WTC11 (cell line): Measurements from ENCODE around the gene USP22. TPM values are rescaled to one million over a fixed set of nuclear protein-coding genes. Genes with fewer than 3 reads are reported as not detected.

ENCODE experiments used
- ATAC-seq: fragments of 200-7000 bp; cut with Tn5 transposase; 2 replicates; pipeline ENCODE4 v1.10.0; 2021; ENCODE audit warnings: mild to moderate bottlenecking, moderate library complexity
- CTCF ChIA-PET: fragments of 300-600 bp; sonication (Branson Sonifier 250); formaldehyde crosslinking; loops from one replicate; lab custom pipeline; 2021; ENCODE audit warnings: antibody characterized with exemption; lab: Charles Lee
- POLR2A ChIA-PET: fragments of 350-600 bp; sonication (Branson Sonifier 250); formaldehyde crosslinking; loops from one replicate; lab custom pipeline; 2021; ENCODE audit warnings: antibody characterized with exemption; lab: Charles Lee
- DNase-seq: peaks from one replicate; pipeline ENCODE4 v3.0.0; 2021; ENCODE audit warnings: low spot score
- H3K27ac Mint-ChIP-seq: 2 replicates; pipeline ENCODE4 v1.8.0; 2021; ENCODE audit warnings: mixed read lengths
- H3K27me3 Mint-ChIP-seq: 2 replicates; pipeline ENCODE4 v1.8.0; 2021; ENCODE audit warnings: low read depth, mild to moderate bottlenecking, moderate library complexity, mixed read lengths
- H3K36me3 Mint-ChIP-seq: 2 replicates; pipeline ENCODE4 v1.8.0; 2021; ENCODE audit warnings: mixed read lengths
- H3K4me1 Mint-ChIP-seq: 2 replicates; pipeline ENCODE4 v1.8.0; 2022; ENCODE audit warnings: mixed read lengths
- H3K4me3 Mint-ChIP-seq: 2 replicates; pipeline ENCODE4 v1.8.0; 2021; ENCODE audit warnings: mild to moderate bottlenecking, moderate library complexity, mixed read lengths
- H3K9me3 Mint-ChIP-seq: 2 replicates; pipeline ENCODE4 v1.8.0; 2021; ENCODE audit warnings: mixed read lengths
- ARID4B ChIP-seq: sonication (generic); formaldehyde crosslinking; IDR thresholded peaks from 2 replicates; pipeline ENCODE4 v1.8.0; 2023; ENCODE audit warnings: missing genetic modification reagents, mild to moderate bottlenecking, borderline replicate concordance
- ATF1 ChIP-seq: sonication (generic); formaldehyde crosslinking; IDR thresholded peaks from 2 replicates; pipeline ENCODE4 v1.8.1; 2023; ENCODE audit warnings: mild to moderate bottlenecking, moderate library complexity, missing genetic modification reagents
- CDX4 ChIP-seq: fragments of 250-450 bp; sonication (Bioruptor Pico); IDR thresholded peaks from 2 replicates; pipeline ENCODE4 v1.9.0; 2021; ENCODE audit warnings: moderate library complexity, mild to moderate bottlenecking, inconsistent platforms, borderline replicate concordance
- CREM ChIP-seq: sonication (generic); formaldehyde crosslinking; IDR thresholded peaks from 2 replicates; pipeline ENCODE4 v1.8.1; 2022; ENCODE audit warnings: mild to moderate bottlenecking, missing genetic modification reagents, moderate library complexity
- ELF4 ChIP-seq: sonication (generic); formaldehyde crosslinking; IDR thresholded peaks from 2 replicates; pipeline ENCODE4 v1.8.1; 2022; ENCODE audit warnings: low read depth, mild to moderate bottlenecking, moderate library complexity, missing genetic modification reagents
- EMX1 ChIP-seq: fragments of 250-450 bp; sonication (Bioruptor Pico); IDR thresholded peaks from 2 replicates; pipeline ENCODE4 v1.8.0; 2021; ENCODE audit warnings: mild to moderate bottlenecking
- ESRRA ChIP-seq: sonication (generic); formaldehyde crosslinking; IDR thresholded peaks from 2 replicates; pipeline ENCODE4 v1.8.1; 2022; ENCODE audit warnings: mild to moderate bottlenecking, missing genetic modification reagents, borderline replicate concordance
- ETV6 ChIP-seq: sonication (generic); formaldehyde crosslinking; IDR thresholded peaks from 2 replicates; pipeline ENCODE4 v1.8.1; 2022; ENCODE audit warnings: mild to moderate bottlenecking, missing genetic modification reagents
- FOXK1 ChIP-seq: sonication (generic); formaldehyde crosslinking; IDR thresholded peaks from 2 replicates; pipeline ENCODE4 v1.8.0; 2022; ENCODE audit warnings: mild to moderate bottlenecking, moderate library complexity, missing genetic modification reagents
- GABPB1 ChIP-seq: sonication (generic); formaldehyde crosslinking; IDR thresholded peaks from 2 replicates; pipeline ENCODE4 v1.8.1; 2023; ENCODE audit warnings: mild to moderate bottlenecking, missing genetic modification reagents
- GRHL2 ChIP-seq: fragments of 250-450 bp; sonication (Bioruptor Pico); IDR thresholded peaks from 2 replicates; pipeline ENCODE4 v1.8.0; 2022; ENCODE audit warnings: mild to moderate bottlenecking, moderate library complexity; ENCODE audit not compliant: insufficient replicate concordance, severe bottlenecking
- JAZF1 ChIP-seq: fragments of 250-450 bp; sonication (Bioruptor Pico); IDR thresholded peaks from 2 replicates; pipeline ENCODE4 v1.9.0; 2021; ENCODE audit warnings: moderate library complexity, mild to moderate bottlenecking, inconsistent platforms
- NR3C1 ChIP-seq: sonication (generic); formaldehyde crosslinking; conservative IDR thresholded peaks from 2 replicates; pipeline ENCODE4 v1.8.1; 2023; ENCODE audit warnings: low read depth, mild to moderate bottlenecking, missing genetic modification reagents
- OVOL2 ChIP-seq: fragments of 250-450 bp; sonication (Bioruptor Pico); IDR thresholded peaks from 2 replicates; pipeline ENCODE4 v1.9.0; 2021; ENCODE audit warnings: mild to moderate bottlenecking, borderline replicate concordance
- RELA ChIP-seq: sonication (generic); formaldehyde crosslinking; IDR thresholded peaks from 2 replicates; pipeline ENCODE4 v1.8.1; 2022; ENCODE audit warnings: missing genetic modification reagents, mild to moderate bottlenecking, borderline replicate concordance
- SMAD4 ChIP-seq: sonication (generic); formaldehyde crosslinking; IDR thresholded peaks from 2 replicates; pipeline ENCODE4 v1.8.0; 2022; ENCODE audit warnings: mild to moderate bottlenecking, missing genetic modification reagents
- TCF7 ChIP-seq: sonication (generic); formaldehyde crosslinking; IDR thresholded peaks from 2 replicates; pipeline ENCODE4 v1.8.0; 2022; ENCODE audit warnings: mild to moderate bottlenecking, low read depth, missing genetic modification reagents, moderate library complexity
- TP53 ChIP-seq: sonication (generic); formaldehyde crosslinking; IDR thresholded peaks from 2 replicates; pipeline ENCODE4 v1.8.1; 2023; ENCODE audit warnings: mild to moderate bottlenecking, missing genetic modification reagents
- ZBTB21 ChIP-seq: sonication (generic); formaldehyde crosslinking; IDR thresholded peaks from 2 replicates; pipeline ENCODE4 v1.8.1; 2023; ENCODE audit warnings: mild to moderate bottlenecking, missing genetic modification reagents, borderline replicate concordance
- ZNF219 ChIP-seq: sonication (generic); formaldehyde crosslinking; IDR thresholded peaks from 2 replicates; pipeline ENCODE4 v1.8.0; 2023; ENCODE audit warnings: missing genetic modification reagents, mild to moderate bottlenecking, borderline replicate concordance
- total RNA-seq: library from RNA; stranded (reverse); gene quantifications from 3 replicates; pipeline ENCODE4 v1.2.3, GENCODE V29; 2021

The USP22 gene
- total RNA-seq, 1 experiment from 2014 or later: 289 TPM

DNA sequence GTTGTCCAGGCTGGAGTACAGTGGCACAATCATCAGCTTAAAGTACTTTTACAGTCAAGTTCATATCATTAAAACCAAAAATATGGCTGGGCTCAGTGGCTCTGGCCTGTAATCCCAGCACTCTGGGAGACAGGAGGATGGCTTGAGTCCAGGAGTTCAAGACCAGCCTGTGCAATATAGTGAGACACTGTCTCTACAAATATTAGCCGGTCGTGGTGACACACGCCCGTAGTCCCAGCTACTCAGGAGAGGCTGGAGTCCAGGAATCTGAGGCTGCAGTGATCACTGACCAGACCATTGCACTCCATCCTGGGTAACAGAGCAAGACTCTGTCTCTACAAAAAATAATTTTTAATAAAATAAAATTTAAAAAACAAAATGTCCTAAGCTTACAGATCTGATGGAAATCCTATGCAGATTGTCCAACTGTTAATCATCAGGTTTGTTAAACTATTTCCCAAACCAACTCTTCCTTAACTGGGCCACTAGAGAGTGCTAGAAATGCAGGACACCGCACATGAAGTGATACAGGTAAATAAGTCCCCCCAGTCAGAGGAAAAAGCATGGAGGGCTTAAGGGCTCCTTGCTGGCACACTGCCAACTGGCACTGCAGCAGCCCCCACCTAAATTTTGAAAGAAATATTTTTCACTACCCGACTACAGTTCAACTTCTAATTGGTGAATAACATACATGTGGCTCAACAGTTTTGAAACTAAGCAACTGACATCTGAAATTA is 2.8 kb downstream of the USP22 start:
- Mint-ChIP-seq H3K9me3 (no peaks in the 10 kb centered on the region), H3K27me3 (no peaks in the 10 kb centered on the region)
- no peak for DNase-seq
- TF ChIP-seq FOXK1 (CRISPR knock-in tag) (no peak), TCF7 (no peak)
- TF ChIP-seq, all 79 proteins: peak for 0
- H3K36me3 Mint-ChIP-seq: peaks cover 19% of the 10 kb centered on the region
- peak overlapping the region; percentile 92 for H3K27ac Mint-ChIP-seq
- peaks cover 53% of the 10 kb centered on the region for H3K4me1 Mint-ChIP-seq
- no peak for ATAC-seq
- peak overlapping the region; percentile 98 for H3K4me3 Mint-ChIP-seq
- ChIA-PET CTCF (interaction anchor here (0.6 to 1.5 kb wide), 4 partner anchors 12 to 79 kb away, joined by 4 to 5 read pairs (median 4); no protein-coding TSS in a partner anchor), POLR2A (no interaction called here)

- Mint-ChIP-seq H3K9me3 (no peaks in the 10 kb centered on the region), H3K4me3 (peak overlapping the region; percentile 29; the same call in 1 of the 2 replicates), H3K27ac (peak overlapping the region; percentile 69), H3K4me1 (peaks cover 62% of the 10 kb centered on the region), H3K27me3 (no peaks in the 10 kb centered on the region), H3K36me3 (peaks cover 23% of the 10 kb centered on the region)
- ChIA-PET POLR2A (no interaction called here), CTCF (interaction anchor here (1.5 kb wide), 1 partner anchor 62 kb away, joined by 4 read pairs; no protein-coding TSS in a partner anchor)
- ATAC-seq: no peak
- TF ChIP-seq NR3C1 (CRISPR knock-in tag) (no peak), OVOL2 (CRISPR knock-in tag) (no peak), GRHL2 (CRISPR knock-in tag) (no peak), JAZF1 (CRISPR knock-in tag) (no peak), ARID4B (no peak), SMAD4 (CRISPR knock-in tag) (no peak), CDX4 (CRISPR knock-in tag) (no peak)
- no peak for DNase-seq
Observed at GRCh38 chr17:21037117-21037803, 5.6 kb downstream of the USP22 start.

GRCh38 chr17:21036361-21036881 is 6.4 kb downstream of the USP22 start:
- Mint-ChIP-seq H3K27me3 (no peaks in the 10 kb centered on the region), H3K36me3 (peaks cover 23% of the 10 kb centered on the region)
- DNase-seq: no peak

GRCh38 chr17:21035406-21035805 is 7.4 kb downstream of the USP22 start:
- Mint-ChIP-seq H3K4me3 (peak overlapping the region; percentile 43), H3K9me3 (no peaks in the 10 kb centered on the region), H3K27ac (peak overlapping the region; percentile 89), H3K27me3 (no peaks in the 10 kb centered on the region), H3K4me1 (peaks cover 73% of the 10 kb centered on the region), H3K36me3 (peaks cover 23% of the 10 kb centered on the region)
- ATAC-seq (no peak), DNase-seq (no peak)
- ChIA-PET CTCF (interaction anchor here (0.6 kb wide), 2 partner anchors 42 to 180 kb away, joined by 3 to 6 read pairs; no protein-coding TSS in a partner anchor), POLR2A (interaction anchor here (0.6 to 1.1 kb wide), 3 partner anchors 8 to 465 kb away, joined by 3 to 8 read pairs (median 3); no protein-coding TSS in a partner anchor)
- TF ChIP-seq EMX1 (CRISPR knock-in tag): no peak
- TF ChIP-seq ELF4 (CRISPR knock-in tag): no peak
- no peak for TF ChIP-seq TP53
- TF ChIP-seq ATF1 (CRISPR knock-in tag): no peak
- no peak for TF ChIP-seq CREM
- no peak for TF ChIP-seq GABPB1 (CRISPR knock-in tag)
- no peak for TF ChIP-seq CDX4 (CRISPR knock-in tag)
- no peak for TF ChIP-seq ZBTB21 (CRISPR knock-in tag)

More at GRCh38 chr17:21036361-21036881, 6.4 kb downstream of the USP22 start:
- TF ChIP-seq ESRRA (CRISPR knock-in tag) (no peak), ATF1 (CRISPR knock-in tag) (no peak), ZNF219 (CRISPR knock-in tag) (no peak), RELA (CRISPR knock-in tag) (no peak), ETV6 (CRISPR knock-in tag) (no peak)
- ATAC-seq: no peak
- peak overlapping the region; percentile 83 for H3K27ac Mint-ChIP-seq
- peaks cover 68% of the 10 kb centered on the region for H3K4me1 Mint-ChIP-seq
- ChIA-PET CTCF (interaction anchor here (1.5 kb wide), 1 partner anchor 63 kb away, joined by 4 read pairs; no protein-coding TSS in a partner anchor), POLR2A (no interaction called here)
- no peaks in the 10 kb centered on the region for H3K9me3 Mint-ChIP-seq
- peak overlapping the region; percentile 43; the same call in 1 of the 2 replicates for H3K4me3 Mint-ChIP-seq
